NCI-H2227 (cell line): ENCODE results near the gene FBXL7.

ENCODE experiments used
- DNase-seq: peaks from one replicate; lab custom pipeline; 2025; ENCODE audit not compliant: unreplicated experiment; lab: John Stamatoyannopoulos, UW

FBXL7 gene

GRCh38 chr5:15501091-15501791, 1.3 kb downstream of the FBXL7 start:
- DNase-seq: no peak

- DNase-seq: no peak
These were observed 2.2 kb downstream of the FBXL7 start for GRCh38 chr5:15502208-15502607.

- DNase-seq: no peak
These were observed 6.2 kb downstream of the FBXL7 start for GRCh38 chr5:15506146-15506545.

- DNase-seq: no peak
These were observed 6.9 kb downstream of the FBXL7 start for GRCh38 chr5:15506897-15507296.

- no peak for DNase-seq
These were observed 10.1 kb downstream of the FBXL7 start for GRCh38 chr5:15510092-15510491.

- no peak for DNase-seq
These were observed 10.9 kb downstream of the FBXL7 start for GRCh38 chr5:15510831-15511230.

GRCh38 chr5:15513431-15513830, 13.5 kb downstream of the FBXL7 start:
- no peak for DNase-seq

- DNase-seq: no peak
These were observed 13.9 kb downstream of the FBXL7 start for GRCh38 chr5:15513911-15514310.

- DNase-seq: no peak
These were observed 15.2 kb downstream of the FBXL7 start for GRCh38 chr5:15515229-15515628.

GRCh38 chr5:15516486-15516885, 16.5 kb downstream of the FBXL7 start:
- no peak for DNase-seq

GRCh38 chr5:15518786-15519185, 18.8 kb downstream of the FBXL7 start:
- no peak for DNase-seq

- no peak for DNase-seq
These were observed 20.9 kb downstream of the FBXL7 start for GRCh38 chr5:15520856-15521255.

- DNase-seq: no peak
These were observed 21.6 kb downstream of the FBXL7 start for GRCh38 chr5:15521381-15522186.

GRCh38 chr5:15522187-15522520, 22.2 kb downstream of the FBXL7 start:
- DNase-seq: no peak

GRCh38 chr5:15524712-15525111, 24.7 kb downstream of the FBXL7 start:
- no peak for DNase-seq

GRCh38 chr5:15525703-15526275, 25.8 kb downstream of the FBXL7 start:
- no peak for DNase-seq

- DNase-seq: no peak
These were observed 26.4 kb downstream of the FBXL7 start for GRCh38 chr5:15526413-15526812.

GRCh38 chr5:15528476-15528875, 28.5 kb downstream of the FBXL7 start:
- no peak for DNase-seq

- DNase-seq: no peak
These were observed 29.0 kb downstream of the FBXL7 start for GRCh38 chr5:15529013-15529412.

- no peak for DNase-seq
These were observed 29.8 kb downstream of the FBXL7 start for GRCh38 chr5:15529821-15530220.

- no peak for DNase-seq
These were observed 33.3 kb downstream of the FBXL7 start for GRCh38 chr5:15533129-15533893.

- DNase-seq: no peak
These were observed 36.0 kb downstream of the FBXL7 start for GRCh38 chr5:15535938-15536337.
